NT2/D1 (cell line): ENCODE results near the gene TBC1D22A.

Experiments
- YY1 ChIP-seq: IDR thresholded peaks from 2 replicates; pipeline ENCODE4 v1.6.1; 2011; ENCODE audit not compliant: insufficient read length, insufficient read depth
- ZNF274 ChIP-seq: IDR thresholded peaks from 2 replicates; pipeline ENCODE4 v1.6.1; 2011; ENCODE audit warnings: mild to moderate bottlenecking, low read depth, low read length

GRCh38 chr22:46917771-46918101 lies 155.3 kb downstream of the TBC1D22A start:
- TF ChIP-seq YY1, result no peak
- TF ChIP-seq ZNF274, result no peak
